Hepatocyte (in vitro differentiated cells): ENCODE data around the gene SORCS3.

ENCODE experiments used
- EZH2 ChIP-seq: fragments of 200-600 bp; sonication (generic); IDR thresholded peaks from 2 replicates; pipeline ENCODE4 v1.6.1; 2016; ENCODE audit warnings: antibody characterized with exemption, mild to moderate bottlenecking, borderline replicate concordance
- EZH2phosphoT487 ChIP-seq: fragments of 200-600 bp; sonication (generic); IDR thresholded peaks from one replicate; pipeline ENCODE4 v1.6.1; 2018; ENCODE audit warnings: antibody characterized with exemption, mild to moderate bottlenecking, low read depth, moderate library complexity; ENCODE audit not compliant: unreplicated experiment, severe bottlenecking
- TF ChIP-seq, protein P1 (sequence below): fragments of 200-600 bp; sonication (generic); IDR thresholded peaks from 2 replicates; pipeline ENCODE4 v1.5.1; 2016; ENCODE audit warnings: antibody characterized with exemption, mild to moderate bottlenecking; ENCODE audit not compliant: poor library complexity

DNA sequence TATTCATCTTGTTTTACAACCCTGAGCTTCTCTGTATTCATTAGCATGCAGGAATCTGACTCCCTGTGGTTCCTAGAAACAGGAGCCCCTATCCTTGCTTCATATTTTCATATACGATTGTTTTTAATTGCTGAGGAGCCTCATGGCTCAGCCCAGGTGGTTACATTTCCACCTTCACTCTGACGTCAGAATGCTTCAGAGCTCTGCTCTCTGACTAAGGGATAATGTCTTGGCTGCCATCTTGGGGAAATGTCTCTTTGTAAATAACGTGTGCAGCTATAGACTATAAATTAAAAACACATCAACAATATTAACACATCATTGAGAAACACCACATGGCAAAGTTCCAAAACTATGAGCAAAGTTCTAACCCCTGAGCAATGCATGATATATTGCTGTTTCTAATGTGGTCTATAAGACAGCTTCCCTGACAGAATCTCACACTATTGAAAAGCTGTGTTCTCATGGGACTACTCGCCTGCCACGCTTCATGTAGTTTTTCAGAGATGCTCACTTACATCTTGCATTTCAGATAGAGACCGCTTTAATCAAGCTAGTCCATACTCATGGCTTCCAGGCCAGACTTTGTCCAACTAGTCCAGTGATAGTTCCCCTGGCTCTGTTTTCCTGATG lies 227.0 kb downstream of the SORCS3 start:
- TF ChIP-seq, protein P1, sequence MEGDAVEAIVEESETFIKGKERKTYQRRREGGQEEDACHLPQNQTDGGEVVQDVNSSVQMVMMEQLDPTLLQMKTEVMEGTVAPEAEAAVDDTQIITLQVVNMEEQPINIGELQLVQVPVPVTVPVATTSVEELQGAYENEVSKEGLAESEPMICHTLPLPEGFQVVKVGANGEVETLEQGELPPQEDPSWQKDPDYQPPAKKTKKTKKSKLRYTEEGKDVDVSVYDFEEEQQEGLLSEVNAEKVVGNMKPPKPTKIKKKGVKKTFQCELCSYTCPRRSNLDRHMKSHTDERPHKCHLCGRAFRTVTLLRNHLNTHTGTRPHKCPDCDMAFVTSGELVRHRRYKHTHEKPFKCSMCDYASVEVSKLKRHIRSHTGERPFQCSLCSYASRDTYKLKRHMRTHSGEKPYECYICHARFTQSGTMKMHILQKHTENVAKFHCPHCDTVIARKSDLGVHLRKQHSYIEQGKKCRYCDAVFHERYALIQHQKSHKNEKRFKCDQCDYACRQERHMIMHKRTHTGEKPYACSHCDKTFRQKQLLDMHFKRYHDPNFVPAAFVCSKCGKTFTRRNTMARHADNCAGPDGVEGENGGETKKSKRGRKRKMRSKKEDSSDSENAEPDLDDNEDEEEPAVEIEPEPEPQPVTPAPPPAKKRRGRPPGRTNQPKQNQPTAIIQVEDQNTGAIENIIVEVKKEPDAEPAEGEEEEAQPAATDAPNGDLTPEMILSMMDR, result no peak
- TF ChIP-seq EZH2 (no peak), EZH2phosphoT487 (no peak)
